Thoracic aorta (tissue), 2 donors: ENCODE measurements around the gene KLK15. TPM values are rescaled to one million over a fixed set of nuclear protein-coding genes. Genes with fewer than 3 reads are reported as not detected.

Source experiments
- ATAC-seq: fragments of 150-250 bp; one replicate; pipeline ENCODE4 v1.8.0; 2017; ENCODE audit warnings: low read depth; ENCODE audit not compliant: insufficient number of reproducible peaks, low FRiP score
- DNase-seq: peaks from one replicate; pipeline ENCODE4 v3.0.0-alpha.2; 2020; ENCODE audit warnings: low spot score
- H3K27ac ChIP-seq, 2 donors: fragments of 200-600 bp; sonication (generic); 1 replicate in 1 of 2; 2 replicates in 1 of 2; pipeline ENCODE4 v1.5.1; 2016; ENCODE audit warnings: mild to moderate bottlenecking in 2 of 2, moderate library complexity in 2 of 2
- H3K27me3 ChIP-seq: fragments of 200-600 bp; sonication (generic); replicated peaks from 2 replicates; pipeline ENCODE4 v1.6.0; 2016; ENCODE audit warnings: mild to moderate bottlenecking; ENCODE audit not compliant: insufficient read depth
- H3K36me3 ChIP-seq: fragments of 200-600 bp; sonication (generic); one replicate; pipeline ENCODE4 v1.5.1; 2016
- H3K4me1 ChIP-seq, 2 donors: fragments of 200-600 bp; sonication (generic); 1 replicate in 1 of 2; 2 replicates in 1 of 2; pipeline versions ENCODE4 v1.5.1 to v1.6.0; 2016; ENCODE audit warnings: low read depth in 2 of 2, mild to moderate bottlenecking in 1 of 2; ENCODE audit not compliant: control insufficient read depth in 1 of 2
- H3K4me3 ChIP-seq: fragments of 200-600 bp; sonication (generic); 2 replicates; pipeline ENCODE4 v1.5.1; 2016; ENCODE audit warnings: mild to moderate bottlenecking
- H3K9me3 ChIP-seq: fragments of 200-600 bp; sonication (generic); 2 replicates; pipeline ENCODE4 v1.5.1; 2016
- CTCF ChIP-seq: fragments of 200-600 bp; sonication (generic); IDR thresholded peaks from one replicate; pipeline ENCODE4 v1.5.1; 2019; ENCODE audit warnings: antibody characterized with exemption
- total RNA-seq, 2 donors: library from RNA; depleted of rRNA; stranded (reverse); fragments of >200 nt; gene quantifications; one replicate each; pipeline versions ENCODE4 v1.1.0 to v1.2.3, GENCODE V29; 2016

Gene KLK15
- total RNA-seq, 2 donors from 2014 or later = not detected

DNA sequence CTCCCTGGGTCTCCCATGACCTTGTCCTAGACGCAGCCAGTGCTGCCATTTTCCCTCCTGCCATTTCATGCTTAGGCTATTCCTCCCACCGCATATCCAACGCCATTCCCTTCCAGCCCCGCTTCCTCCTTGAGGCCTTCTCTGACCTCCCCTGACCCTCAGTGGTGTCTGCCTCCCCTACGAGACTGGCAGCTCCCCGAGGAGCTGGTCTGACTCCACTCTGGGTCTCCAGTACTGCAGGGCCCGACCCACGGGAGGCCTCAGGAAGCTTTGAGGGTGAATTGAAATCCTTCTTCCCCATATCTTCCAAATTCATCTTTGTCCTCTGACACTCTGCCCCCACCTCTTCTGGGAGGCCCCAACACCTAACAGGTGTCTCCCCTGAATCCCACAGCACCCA is 708 bp downstream of the KLK15 start:
- H3K27ac ChIP-seq = no peak overlapping the region
- H3K4me1 ChIP-seq = peaks cover 6% of the 10 kb centered on the region in 2 donors
- H3K36me3 ChIP-seq = no peaks in the 10 kb centered on the region
- ATAC-seq (no peak), DNase-seq (no peak)
- no peaks in the 10 kb centered on the region for H3K27me3 ChIP-seq
- H3K9me3 ChIP-seq = no peaks in the 10 kb centered on the region
- no peak overlapping the region for H3K4me3 ChIP-seq
- TF ChIP-seq CTCF = no peak

GRCh38 chr19:50831026-50831396 is 2.4 kb downstream of the KLK15 start:
- DNase-seq = no peak
- H3K4me1 ChIP-seq = peaks cover 6% of the 10 kb centered on the region in 2 donors
- no peaks in the 10 kb centered on the region for H3K36me3 ChIP-seq
- H3K27me3 ChIP-seq = no peaks in the 10 kb centered on the region
- H3K4me3 ChIP-seq = no peak overlapping the region
- H3K27ac ChIP-seq = no peak overlapping the region
- ATAC-seq = no peak
- TF ChIP-seq CTCF = no peak
- no peaks in the 10 kb centered on the region for H3K9me3 ChIP-seq

DNA sequence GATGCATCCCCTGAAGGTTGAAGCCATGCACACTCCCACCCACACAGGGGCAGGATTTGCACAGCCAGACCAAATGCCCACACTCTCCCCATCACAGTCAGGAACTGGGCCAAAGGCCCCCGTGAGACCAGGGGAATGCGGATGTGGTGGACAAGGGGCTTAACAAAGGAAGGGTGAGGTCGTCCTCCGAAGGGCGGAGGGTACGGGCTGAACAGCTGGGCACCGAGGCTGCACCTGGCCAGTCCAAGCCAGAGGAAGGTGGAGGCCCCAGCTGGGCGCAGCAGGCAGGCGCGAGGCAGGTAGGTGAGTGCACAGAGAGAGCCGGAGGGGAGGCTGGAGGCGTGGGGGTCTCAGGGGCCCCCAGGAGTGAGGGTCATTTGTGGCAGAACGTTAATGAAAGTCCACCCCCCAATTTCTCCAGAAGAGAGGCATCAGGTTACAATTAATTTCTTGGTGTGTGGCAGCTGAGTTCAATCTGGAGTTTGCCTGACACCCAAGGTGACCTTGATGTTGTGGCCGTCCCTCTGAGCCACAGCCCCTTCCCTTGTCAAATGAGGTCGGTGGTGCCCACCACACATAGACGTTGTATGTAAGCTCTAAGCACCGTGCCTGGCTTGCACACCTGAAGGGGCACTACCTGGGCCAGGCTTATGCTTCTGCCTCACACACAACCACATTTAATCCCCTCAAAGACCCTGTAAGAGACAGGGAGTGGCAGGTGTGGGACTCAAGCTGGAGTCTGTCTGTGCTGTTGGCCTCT is 2.9 kb downstream of the KLK15 start:
- Histone ChIP-seq H3K9me3 (no peaks in the 10 kb centered on the region), H3K27ac (no peak overlapping the region), H3K27me3 (no peaks in the 10 kb centered on the region), H3K4me1 (peaks cover 1 to 4% of the 10 kb centered on the region in 2 donors), H3K4me3 (no peak overlapping the region), H3K36me3 (no peaks in the 10 kb centered on the region)
- no peak for TF ChIP-seq CTCF
- no peak for DNase-seq
- no peak for ATAC-seq

DNA sequence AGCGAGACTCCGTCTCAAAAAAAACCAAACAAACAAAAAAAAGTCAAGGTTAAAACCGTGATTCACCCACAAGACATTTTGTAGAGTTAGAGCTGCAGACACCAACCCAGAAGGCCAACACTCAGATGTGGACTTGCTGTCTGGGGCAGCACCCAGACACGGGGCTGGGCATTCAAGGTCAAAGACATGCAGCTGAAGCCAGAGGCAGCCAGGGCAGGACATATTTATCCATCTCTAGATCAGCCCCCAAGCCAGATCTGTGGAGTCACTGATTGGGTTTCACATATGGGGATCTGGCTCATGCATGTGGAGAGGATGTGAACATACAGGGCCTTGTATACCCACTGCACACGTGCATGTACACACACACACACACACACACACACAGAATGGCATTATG is 3.6 kb downstream of the KLK15 start:
- Histone ChIP-seq H3K27ac (no peak overlapping the region), H3K9me3 (no peaks in the 10 kb centered on the region), H3K27me3 (no peaks in the 10 kb centered on the region), H3K4me3 (no peak overlapping the region), H3K36me3 (no peaks in the 10 kb centered on the region), H3K4me1 (no peaks in the 10 kb centered on the region)
- ATAC-seq (no peak), DNase-seq (no peak)
- no peak for TF ChIP-seq CTCF

GRCh38 chr19:50827476-50827875 is 5.9 kb downstream of the KLK15 start:
- DNase-seq = no peak
- no peak for ATAC-seq
- H3K4me3 ChIP-seq = no peak overlapping the region

More at GRCh38 chr19:50827476-50827875, 5.9 kb downstream of the KLK15 start:
- no peaks in the 10 kb centered on the region for H3K27me3 ChIP-seq
- no peaks in the 10 kb centered on the region for H3K36me3 ChIP-seq
- no peak overlapping the region for H3K27ac ChIP-seq
- no peaks in the 10 kb centered on the region for H3K4me1 ChIP-seq
- no peaks in the 10 kb centered on the region for H3K9me3 ChIP-seq
- TF ChIP-seq CTCF = no peak
